H1 (cell line): ENCODE data around the gene DYSF. TPM values are rescaled to one million over a fixed set of nuclear protein-coding genes. Genes with fewer than 3 reads are reported as not detected.

Experiments
- CTCF ChIA-PET: fragments of 300-600 bp; sonication (Branson Sonifier 250); formaldehyde crosslinking; loops from one replicate; lab custom pipeline; 2021; ENCODE audit not compliant: partially characterized antibody; lab: Charles Lee
- POLR2A ChIA-PET: fragments of 300-600 bp; sonication (Branson Sonifier 250); formaldehyde crosslinking; loops from one replicate; lab custom pipeline; 2021; ENCODE audit warnings: inconsistent platforms; ENCODE audit not compliant: partially characterized antibody; lab: Charles Lee
- DNase-seq, 2 experiments: peaks; one replicate each; pipeline versions ENCODE4 v3.0.0 to v3.0.0-alpha.2; 2010 to 2022; ENCODE audit warnings: low spot score in 2 of 2, low read depth in 1 of 2, mixed read lengths in 1 of 2
- FAIRE-seq: peaks from 2 replicates; lab custom pipeline; 2011; peaks lifted over from hg19 to GRCh38; lab: Jason Lieb, UNC
- H2AFZ ChIP-seq: 2 replicates; pipeline ENCODE4 v1.8.1; 2012; ENCODE audit warnings: low read length, inconsistent platforms
- H2AK5ac ChIP-seq: 2 replicates; pipeline ENCODE4 v1.6.1; 2013; ENCODE audit warnings: low read depth, low read length
- H2BK120ac ChIP-seq: replicated peaks from 2 replicates; pipeline ENCODE3; 2013; ENCODE audit warnings: low read depth, low read length, inconsistent platforms
- H2BK12ac ChIP-seq: 2 replicates; pipeline ENCODE4 v1.6.1; 2013; ENCODE audit warnings: low read depth, low read length
- H2BK15ac ChIP-seq: 2 replicates; pipeline ENCODE4 v1.6.1; 2013; ENCODE audit warnings: low read length
- H2BK20ac ChIP-seq: 2 replicates; pipeline ENCODE4 v1.6.1; 2013; ENCODE audit warnings: low read length
- H2BK5ac ChIP-seq: 2 replicates; pipeline ENCODE4 v1.6.1; 2013; ENCODE audit warnings: low read depth, low read length
- H3K14ac ChIP-seq: 2 replicates; pipeline ENCODE4 v1.6.1; 2013; ENCODE audit warnings: inconsistent platforms; ENCODE audit not compliant: insufficient read length
- H3K18ac ChIP-seq: 2 replicates; pipeline ENCODE4 v1.6.1; 2013; ENCODE audit warnings: low read length; ENCODE audit errors: extremely low read depth
- H3K23ac ChIP-seq: 2 replicates; pipeline ENCODE4 v1.6.1; 2013; ENCODE audit warnings: inconsistent platforms; ENCODE audit not compliant: insufficient read length
- H3K23me2 ChIP-seq: 2 replicates; pipeline ENCODE4 v1.6.1; 2013; ENCODE audit warnings: low read depth, low read length
- H3K27ac ChIP-seq: 2 replicates; pipeline ENCODE4 v1.6.1; 2011; ENCODE audit warnings: low read depth, low read length, inconsistent platforms
- H3K27me3 ChIP-seq, 4 experiments: replicated peaks in 1 of 4; 1 replicate in 1 of 4; 2 replicates in 3 of 4; pipeline versions ENCODE4 v1.6.1 to v1.8.1; 2011 to 2013; ENCODE audit warnings: low read length in 3 of 4, mild to moderate bottlenecking in 3 of 4, inconsistent platforms in 2 of 4, mixed read lengths in 2 of 4, moderate library complexity in 1 of 4; ENCODE audit not compliant: control insufficient read depth in 3 of 4, insufficient read depth in 3 of 4; ENCODE audit errors: extremely low read depth in 1 of 4
- H3K36me3 ChIP-seq, 4 experiments: 2 replicates each; pipeline versions ENCODE4 v1.6.1 to v1.8.1; 2011 to 2013; ENCODE audit warnings: mild to moderate bottlenecking in 4 of 4, low read length in 3 of 4, moderate library complexity in 2 of 4, control low read depth in 1 of 4, inconsistent platforms in 1 of 4; ENCODE audit not compliant: insufficient read depth in 4 of 4, control insufficient read depth in 2 of 4
- H3K4ac ChIP-seq: replicated peaks from 2 replicates; pipeline ENCODE3; 2013; ENCODE audit warnings: low read length, low read depth, mixed read lengths, inconsistent platforms; ENCODE audit not compliant: insufficient read length
- H3K4me1 ChIP-seq, 4 experiments: replicated peaks in 1 of 4; 1 replicate in 1 of 4; 2 replicates in 3 of 4; pipeline versions ENCODE4 v1.6.1 to v1.8.1; 2011 to 2013; ENCODE audit warnings: low read length in 3 of 4, inconsistent platforms in 2 of 4, mixed read lengths in 1 of 4; ENCODE audit not compliant: insufficient read depth in 4 of 4, control insufficient read depth in 3 of 4
- H3K4me2 ChIP-seq, 2 experiments: 2 replicates each; pipeline versions ENCODE4 v1.6.1 to v1.8.1; 2011 to 2013; ENCODE audit warnings: low read depth in 2 of 2, low read length in 2 of 2, control low read depth in 1 of 2, inconsistent platforms in 1 of 2, mild to moderate bottlenecking in 1 of 2; ENCODE audit not compliant: insufficient read depth in 1 of 2
- H3K4me3 ChIP-seq, 4 experiments: fragments of 200-600, 300-600 bp in 1 of 4; sonication (generic), shearing (Covaris generic), sonication (Bioruptor Twin) in 1 of 4; 2 replicates each; pipeline versions ENCODE4 v1.5.1 to v1.8.1; 2011 to 2016; ENCODE audit warnings: low read length in 4 of 4, low read depth in 3 of 4, control low read depth in 2 of 4, inconsistent platforms in 2 of 4, mild to moderate bottlenecking in 2 of 4, mixed read lengths in 1 of 4, moderate library complexity in 1 of 4; ENCODE audit not compliant: insufficient read depth in 2 of 4; ENCODE audit errors: extremely low read depth in 1 of 4
- H3K56ac ChIP-seq: replicated peaks from 2 replicates; pipeline ENCODE3; 2013; ENCODE audit warnings: low read depth, mild to moderate bottlenecking, mixed read lengths, low read length, inconsistent platforms; ENCODE audit not compliant: insufficient read length
- H3K79me1 ChIP-seq: 2 replicates; pipeline ENCODE4 v1.6.1; 2013; ENCODE audit warnings: low read depth, low read length, control low read depth
- H3K79me2 ChIP-seq, 2 experiments: 2 replicates each; pipeline versions ENCODE4 v1.6.1 to v1.8.1; 2012 to 2013; ENCODE audit warnings: low read length in 2 of 2, mild to moderate bottlenecking in 2 of 2, inconsistent platforms in 1 of 2; ENCODE audit not compliant: insufficient read depth in 2 of 2, control insufficient read depth in 1 of 2
- H3K9ac ChIP-seq, 4 experiments: replicated peaks in 1 of 4; 1 replicate in 1 of 4; 2 replicates in 3 of 4; pipeline versions ENCODE4 v1.6.1 to v1.8.1; 2011 to 2013; ENCODE audit warnings: low read depth in 3 of 4, low read length in 3 of 4, control low read depth in 2 of 4, mild to moderate bottlenecking in 2 of 4, moderate library complexity in 2 of 4, inconsistent platforms in 1 of 4; ENCODE audit errors: extremely low read depth in 1 of 4
- H3K9me3 ChIP-seq, 2 experiments: 2 replicates each; pipeline versions ENCODE4 v1.6.1 to v1.8.1; 2012 to 2013; ENCODE audit warnings: mild to moderate bottlenecking in 2 of 2, moderate library complexity in 2 of 2, control low read depth in 1 of 2, inconsistent platforms in 1 of 2, low read depth in 1 of 2, low read length in 1 of 2, mixed read lengths in 1 of 2; ENCODE audit not compliant: insufficient read depth in 2 of 2
- H4K20me1 ChIP-seq, 2 experiments: replicated peaks in 1 of 2; 2 replicates each; pipeline versions ENCODE3 to v1.8.1; 2011 to 2013; ENCODE audit warnings: inconsistent platforms in 2 of 2, low read length in 2 of 2, mild to moderate bottlenecking in 1 of 2; ENCODE audit not compliant: insufficient read depth in 2 of 2, control insufficient read depth in 1 of 2
- H4K5ac ChIP-seq: 2 replicates; pipeline ENCODE4 v1.6.1; 2013; ENCODE audit warnings: low read length, low read depth, mixed read lengths, inconsistent platforms; ENCODE audit not compliant: insufficient read length
- H4K8ac ChIP-seq: 2 replicates; pipeline ENCODE4 v1.8.0; 2013; ENCODE audit warnings: mild to moderate bottlenecking, moderate library complexity, low read length, inconsistent platforms; ENCODE audit not compliant: insufficient read depth; ENCODE audit errors: extremely low read depth
- H4K91ac ChIP-seq: replicated peaks from 2 replicates; pipeline ENCODE3; 2013; ENCODE audit warnings: low read length, mixed read lengths, inconsistent platforms; ENCODE audit not compliant: insufficient read length
- MAFK ChIP-seq: IDR thresholded peaks from 2 replicates; pipeline ENCODE4 v1.6.1; 2012; ENCODE audit warnings: low read depth, mild to moderate bottlenecking, improper control_type of control experiment, low read length
- NANOG ChIP-seq: IDR thresholded peaks from 2 replicates; pipeline ENCODE4 v1.6.1; 2011; ENCODE audit warnings: low read length, low read depth, mild to moderate bottlenecking, inconsistent platforms; ENCODE audit not compliant: insufficient read depth, poor library complexity, severe bottlenecking
- POU5F1 ChIP-seq: IDR thresholded peaks from 2 replicates; pipeline ENCODE4 v1.6.1; 2011; ENCODE audit warnings: low read depth, mild to moderate bottlenecking, low read length, moderate library complexity
- RXRA ChIP-seq: IDR thresholded peaks from 2 replicates; pipeline ENCODE4 v1.6.1; 2011; ENCODE audit warnings: low read depth, mild to moderate bottlenecking, low read length, moderate library complexity; ENCODE audit not compliant: insufficient read depth
- SIN3A ChIP-seq, 2 experiments: IDR thresholded peaks in 1 of 2; conservative IDR thresholded peaks in 1 of 2; 2 replicates each; pipeline ENCODE4 v1.6.1; 2011 to 2012; ENCODE audit warnings: low read length in 2 of 2, improper control_type of control experiment in 1 of 2, low read depth in 1 of 2, mild to moderate bottlenecking in 1 of 2
- SIX5 ChIP-seq: IDR thresholded peaks from 2 replicates; pipeline ENCODE4 v1.6.1; 2011; ENCODE audit warnings: mild to moderate bottlenecking, low read depth, low read length
- SP2 ChIP-seq: IDR thresholded peaks from 2 replicates; pipeline ENCODE4 v1.6.1; 2012; ENCODE audit warnings: mild to moderate bottlenecking, low read length, inconsistent platforms
- SRF ChIP-seq: IDR thresholded peaks from 2 replicates; pipeline ENCODE4 v1.6.1; 2011; ENCODE audit warnings: mild to moderate bottlenecking, low read depth, low read length, moderate library complexity
- WGBS, 2 experiments: shearing (Covaris generic) in 1 of 2; methylation state at CpG; one replicate each; pipeline versions ENCODE4 v1.1.6 to v1.1.7; 2013 to 2015; ENCODE audit warnings: low lambda C conversion rate in 2 of 2, mixed read lengths in 2 of 2, inconsistent platforms in 1 of 2, low coverage in 1 of 2, missing lambda C conversion rate in 1 of 2; ENCODE audit not compliant: insufficient replicate concordance in 2 of 2, insufficient coverage in 1 of 2, insufficient read length in 1 of 2; ENCODE audit errors: extremely low coverage in 1 of 2, missing lambda C conversion rate in 1 of 2; 5-methylcytosine and 5-hydroxymethylcytosine counted together
- polyA plus RNA-seq, 7 experiments: library from polyadenylated mRNA; depleted of rRNA in 3 of 7; stranded (reverse) in 5 of 7; unstranded in 2 of 7; fragments of >200 nt in 5 of 7; fragments of 200-250 nt in 2 of 7; gene quantifications; 1 replicate in 5 of 7; 2 replicates in 1 of 7; 4 replicates in 1 of 7; pipeline versions ENCODE4 v1.2.1 to v1.2.3, GENCODE V29; 2011 to 2013; ENCODE audit warnings: missing spikeins in 2 of 7, mixed read lengths in 2 of 7
- total RNA-seq: library from RNA; stranded (reverse); fragmentation: NEBNext Ultra II Directional; extraction: Animal tissue kit (Norgen Biotek cat#: 25700); gene quantifications from 2 replicates; pipeline ENCODE4 v1.2.1, GENCODE V29; 2021
- TF ChIP-seq, protein P1 (sequence below): IDR thresholded peaks from 2 replicates; pipeline ENCODE4 v1.6.1; 2012; ENCODE audit warnings: inconsistent platforms

DYSF gene
- total and polyA plus RNA-seq, 2 of the 8 experiments (the other 6 are each of a cell fraction or from before 2014, with no cell fraction given), result 5.8 to 7.1 TPM

GRCh38 chr2:71409611-71410010 lies 43.8 kb upstream of the DYSF start:
- CTCF ChIA-PET, result no interaction called here
- TF ChIP-seq, protein P1, sequence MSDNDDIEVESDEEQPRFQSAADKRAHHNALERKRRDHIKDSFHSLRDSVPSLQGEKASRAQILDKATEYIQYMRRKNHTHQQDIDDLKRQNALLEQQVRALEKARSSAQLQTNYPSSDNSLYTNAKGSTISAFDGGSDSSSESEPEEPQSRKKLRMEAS, result no peak
- TF ChIP-seq SP2 (no peak), SRF (no peak), POU5F1 (no peak), RXRA (no peak), SIX5 (no peak), NANOG (no peak), MAFK (no peak), SIN3A (conservative IDR thresholded peaks at IDR 0.05 in 1 of 2, IDR thresholded peaks at IDR 0.05 in 1 of 2; ENCODE audit: low read depth in 1 of 2, low read length in 2 of 2) (no peak)

More at GRCh38 chr2:71409611-71410010, 43.8 kb upstream of the DYSF start:
- H2AK5ac ChIP-seq, result no peak overlapping the region
- H4K20me1 ChIP-seq, result no peaks in the 10 kb centered on the region
- no peaks in the 10 kb centered on the region for H3K4me1 ChIP-seq
- no peak overlapping the region for H3K4me3 ChIP-seq
- H2AFZ ChIP-seq, result no peak overlapping the region
- H2BK120ac ChIP-seq, result no peak overlapping the region
- H3K23me2 ChIP-seq, result no peaks in the 10 kb centered on the region
- H2BK5ac ChIP-seq, result no peak overlapping the region
- no peak overlapping the region for H4K8ac ChIP-seq
- no peak overlapping the region for H2BK20ac ChIP-seq
- no peak overlapping the region for H4K91ac ChIP-seq
- H3K27me3 ChIP-seq, result no peaks in the 10 kb centered on the region
- H3K27ac ChIP-seq, result no peak overlapping the region
- H3K79me1 ChIP-seq, result no peaks in the 10 kb centered on the region
- whole genome bisulfite sequencing, 2 experiments, result 92% methylated on average over 3 of the region's 3 CpGs; no CpG with 5 or more reads in 1 of the 2 experiments
- no peak overlapping the region for H3K14ac ChIP-seq
- no peak overlapping the region for H3K56ac ChIP-seq
- H2BK15ac ChIP-seq, result no peak overlapping the region
- no peak overlapping the region for H3K4me2 ChIP-seq
- POLR2A ChIA-PET, result no interaction called here
- no peaks in the 10 kb centered on the region for H3K9me3 ChIP-seq
- no peak overlapping the region for H3K9ac ChIP-seq
- no peak overlapping the region for H3K18ac ChIP-seq
- no peak overlapping the region for H2BK12ac ChIP-seq
- FAIRE-seq (no peak), DNase-seq (no peak)
- no peak overlapping the region for H4K5ac ChIP-seq
- H3K4ac ChIP-seq, result no peak overlapping the region
- peaks cover 3 to 51% (median 26%) of the 10 kb centered on the region in 4 experiments; a peak in 7 of 8 replicates for H3K36me3 ChIP-seq
- H3K79me2 ChIP-seq, result no peaks in the 10 kb centered on the region
- H3K23ac ChIP-seq, result no peak overlapping the region
